OCI-LY7 (cell line): Measurements from ENCODE around the gene SGPL1.

ENCODE experiments used
- EZH2phosphoT487 ChIP-seq: fragments of 200-600 bp; sonication (generic); IDR thresholded peaks from 2 replicates; pipeline ENCODE4 v1.6.1; 2018; ENCODE audit warnings: low read depth, borderline replicate concordance, mild to moderate bottlenecking, mixed run types, antibody characterized with exemption, low read length, moderate library complexity, mixed read lengths
- TF ChIP-seq, protein P1 (sequence below): fragments of 200-600 bp; sonication (generic); conservative IDR thresholded peaks from 2 replicates; pipeline ENCODE4 v1.5.1; 2014; ENCODE audit warnings: mild to moderate bottlenecking, antibody characterized with exemption, low read length, moderate library complexity, mixed read lengths

DNA sequence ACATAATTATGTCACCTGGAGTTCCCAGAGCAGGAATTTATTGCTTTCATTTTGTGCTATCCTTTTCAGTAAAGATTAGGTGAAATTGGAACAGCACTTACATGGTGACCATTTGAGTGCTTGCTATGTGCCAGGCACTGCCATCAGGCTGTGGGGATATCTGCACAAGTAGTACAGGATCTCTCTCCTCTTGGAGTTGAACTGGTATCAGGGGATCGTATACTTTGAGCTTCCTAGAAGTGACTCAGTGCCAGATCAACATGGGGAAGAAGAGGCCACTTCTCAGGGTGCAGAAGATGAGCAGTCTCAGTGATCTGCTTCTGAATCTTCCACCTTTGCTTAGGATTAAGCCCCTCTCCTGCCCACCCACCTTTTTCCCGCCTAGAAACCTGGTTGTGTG is 29.5 kb downstream of the SGPL1 start:
- TF ChIP-seq, protein P1, sequence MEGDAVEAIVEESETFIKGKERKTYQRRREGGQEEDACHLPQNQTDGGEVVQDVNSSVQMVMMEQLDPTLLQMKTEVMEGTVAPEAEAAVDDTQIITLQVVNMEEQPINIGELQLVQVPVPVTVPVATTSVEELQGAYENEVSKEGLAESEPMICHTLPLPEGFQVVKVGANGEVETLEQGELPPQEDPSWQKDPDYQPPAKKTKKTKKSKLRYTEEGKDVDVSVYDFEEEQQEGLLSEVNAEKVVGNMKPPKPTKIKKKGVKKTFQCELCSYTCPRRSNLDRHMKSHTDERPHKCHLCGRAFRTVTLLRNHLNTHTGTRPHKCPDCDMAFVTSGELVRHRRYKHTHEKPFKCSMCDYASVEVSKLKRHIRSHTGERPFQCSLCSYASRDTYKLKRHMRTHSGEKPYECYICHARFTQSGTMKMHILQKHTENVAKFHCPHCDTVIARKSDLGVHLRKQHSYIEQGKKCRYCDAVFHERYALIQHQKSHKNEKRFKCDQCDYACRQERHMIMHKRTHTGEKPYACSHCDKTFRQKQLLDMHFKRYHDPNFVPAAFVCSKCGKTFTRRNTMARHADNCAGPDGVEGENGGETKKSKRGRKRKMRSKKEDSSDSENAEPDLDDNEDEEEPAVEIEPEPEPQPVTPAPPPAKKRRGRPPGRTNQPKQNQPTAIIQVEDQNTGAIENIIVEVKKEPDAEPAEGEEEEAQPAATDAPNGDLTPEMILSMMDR = no peak
- no peak for TF ChIP-seq EZH2phosphoT487
